Measurements from ENCODE around the gene TAX1BP3. TPM values are rescaled to one million over a fixed set of nuclear protein-coding genes. Genes with fewer than 3 reads are reported as not detected.

TAX1BP3 gene
- total RNA-seq, 2 experiments from 2014 or later: 19.8 to 24.3 TPM

DNA sequence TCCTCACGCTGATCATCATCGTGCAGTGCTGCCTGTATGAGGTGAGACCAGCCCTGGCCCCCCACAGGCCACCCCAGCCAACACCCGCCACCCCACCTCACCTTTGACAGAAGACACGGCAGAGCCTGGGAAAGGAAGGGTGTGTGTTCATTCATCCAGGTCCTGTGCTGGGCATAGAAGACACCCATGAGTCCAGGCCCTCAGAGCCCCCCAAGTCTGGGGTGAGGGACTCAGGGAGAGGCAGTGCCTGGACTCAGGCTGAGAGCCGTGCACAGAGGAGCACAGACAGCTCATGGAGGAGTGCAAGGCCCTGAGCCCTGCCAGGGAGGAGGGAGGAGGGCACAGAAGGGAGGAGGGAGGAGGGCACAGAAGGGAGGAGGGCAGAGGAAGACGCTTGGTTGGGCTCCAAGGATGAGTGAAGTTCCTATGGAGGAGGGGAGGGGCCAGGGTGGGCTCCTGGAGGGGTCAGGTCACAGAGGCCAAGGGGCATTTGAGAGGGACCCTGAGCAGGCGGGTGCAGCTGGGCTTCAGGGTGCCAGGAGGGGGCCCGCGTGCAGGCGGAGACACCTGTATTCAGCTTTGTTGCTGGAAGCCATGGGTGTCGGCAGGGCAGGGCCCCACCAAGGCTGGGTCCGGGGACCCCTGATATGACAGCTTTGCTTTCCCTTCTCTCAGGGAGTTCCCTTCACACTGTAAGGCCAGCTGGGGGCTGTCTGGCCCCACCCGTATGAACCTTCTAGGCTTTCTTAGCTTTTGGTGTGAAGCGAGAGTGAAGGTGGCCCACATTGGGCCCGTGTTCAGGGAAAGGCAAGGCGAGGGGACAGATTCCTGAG is 11.4 kb downstream of the TAX1BP3 start:
- intact Hi-C loops (cut with micrococcal nuclease; ENCODE audit: unreplicated experiment): no loop called here
- no peak overlapping the region for H3K4me3 ChIP-seq (ENCODE audit: low read depth, low read length, poor library complexity, severe bottlenecking)
- CTCF ChIA-PET (ENCODE audit: unreplicated experiment): no interaction called here

DNA sequence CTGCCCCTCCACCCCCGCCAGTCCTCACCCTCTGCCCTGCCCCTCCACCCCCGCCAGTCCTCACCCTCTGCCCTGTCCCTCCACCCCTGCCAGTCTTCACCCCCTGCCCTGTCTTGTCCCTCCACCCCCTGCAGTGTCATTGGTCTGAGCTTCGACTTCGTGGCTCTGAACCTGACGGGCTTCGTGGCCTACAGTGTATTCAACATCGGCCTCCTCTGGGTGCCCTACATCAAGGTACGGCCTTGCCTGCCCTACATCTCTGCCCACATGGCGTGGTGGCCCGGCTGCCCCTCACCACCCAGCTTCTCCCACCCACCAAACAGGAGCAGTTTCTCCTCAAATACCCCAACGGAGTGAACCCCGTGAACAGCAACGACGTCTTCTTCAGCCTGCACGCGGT is 12.0 kb downstream of the TAX1BP3 start:
- no peaks in the 10 kb centered on the region for H3K4me1 ChIP-seq (ENCODE audit: insufficient read depth, low read length, poor library complexity, severe bottlenecking)
- BruUV-seq (replicated peaks): no TSS peak
- no peaks in the 10 kb centered on the region for H4K20me1 ChIP-seq (ENCODE audit: insufficient read depth, low read length)
- intact Hi-C loops (cut with micrococcal nuclease; ENCODE audit: unreplicated experiment): no loop called here
- H2AFZ ChIP-seq (ENCODE audit: low read length): no peak overlapping the region
- H3K4me2 ChIP-seq (ENCODE audit: low read length): no peak overlapping the region
- POLR2A ChIA-PET: interaction anchor here (0.7 kb wide), 1 partner anchor 11 kb away, joined by 3 read pairs; no protein-coding TSS in a partner anchor
- H3K9me3 ChIP-seq (ENCODE audit: low read length): no peaks in the 10 kb centered on the region
- TF ChIP-seq, protein P1, sequence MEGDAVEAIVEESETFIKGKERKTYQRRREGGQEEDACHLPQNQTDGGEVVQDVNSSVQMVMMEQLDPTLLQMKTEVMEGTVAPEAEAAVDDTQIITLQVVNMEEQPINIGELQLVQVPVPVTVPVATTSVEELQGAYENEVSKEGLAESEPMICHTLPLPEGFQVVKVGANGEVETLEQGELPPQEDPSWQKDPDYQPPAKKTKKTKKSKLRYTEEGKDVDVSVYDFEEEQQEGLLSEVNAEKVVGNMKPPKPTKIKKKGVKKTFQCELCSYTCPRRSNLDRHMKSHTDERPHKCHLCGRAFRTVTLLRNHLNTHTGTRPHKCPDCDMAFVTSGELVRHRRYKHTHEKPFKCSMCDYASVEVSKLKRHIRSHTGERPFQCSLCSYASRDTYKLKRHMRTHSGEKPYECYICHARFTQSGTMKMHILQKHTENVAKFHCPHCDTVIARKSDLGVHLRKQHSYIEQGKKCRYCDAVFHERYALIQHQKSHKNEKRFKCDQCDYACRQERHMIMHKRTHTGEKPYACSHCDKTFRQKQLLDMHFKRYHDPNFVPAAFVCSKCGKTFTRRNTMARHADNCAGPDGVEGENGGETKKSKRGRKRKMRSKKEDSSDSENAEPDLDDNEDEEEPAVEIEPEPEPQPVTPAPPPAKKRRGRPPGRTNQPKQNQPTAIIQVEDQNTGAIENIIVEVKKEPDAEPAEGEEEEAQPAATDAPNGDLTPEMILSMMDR (conservative IDR thresholded peaks at IDR 0.05; ENCODE audit: low read length): no peak
- no peak for TF ChIP-seq EZH2phosphoT487 (IDR thresholded peaks at IDR 0.05; ENCODE audit: borderline replicate concordance, low read depth, low read length)
- DNase-seq (ENCODE audit: low spot score): no peak
- CTCF ChIA-PET (ENCODE audit: unreplicated experiment): no interaction called here
- no peak overlapping the region for H3K4me3 ChIP-seq (ENCODE audit: low read depth, low read length, poor library complexity, severe bottlenecking)
- H3K79me2 ChIP-seq (ENCODE audit: insufficient read depth, low read depth, low read length): no peaks in the 10 kb centered on the region
- no peak overlapping the region for H3K27ac ChIP-seq (ENCODE audit: low read depth, low read length, poor library complexity, severe bottlenecking)
- no peaks in the 10 kb centered on the region for H3K9me2 ChIP-seq (ENCODE audit: insufficient read depth, low read length)
- no peaks in the 10 kb centered on the region for H3K36me3 ChIP-seq (ENCODE audit: insufficient read depth, low read length)

More for the DNA sequence above, 11.4 kb downstream of the TAX1BP3 start:
- Histone ChIP-seq H3K79me2 (ENCODE audit: insufficient read depth, low read depth, low read length) (no peaks in the 10 kb centered on the region), H4K20me1 (ENCODE audit: insufficient read depth, low read length) (no peaks in the 10 kb centered on the region), H3K9me3 (ENCODE audit: low read length) (no peaks in the 10 kb centered on the region), H3K4me1 (ENCODE audit: insufficient read depth, low read length, poor library complexity, severe bottlenecking) (no peaks in the 10 kb centered on the region), H3K9me2 (ENCODE audit: insufficient read depth, low read length) (no peaks in the 10 kb centered on the region), H2AFZ (ENCODE audit: low read length) (no peak overlapping the region), H3K4me2 (ENCODE audit: low read length) (no peak overlapping the region), H3K27ac (ENCODE audit: low read depth, low read length, poor library complexity, severe bottlenecking) (no peak overlapping the region), H3K36me3 (ENCODE audit: insufficient read depth, low read length) (no peaks in the 10 kb centered on the region)
- BruUV-seq (replicated peaks): no TSS peak
- POLR2A ChIA-PET: interaction anchor here (0.7 kb wide), 1 partner anchor 11 kb away, joined by 3 read pairs; no protein-coding TSS in a partner anchor
- DNase-seq (ENCODE audit: low spot score): no peak
- TF ChIP-seq, protein P1 (conservative IDR thresholded peaks at IDR 0.05; ENCODE audit: low read length): no peak
- no peak for TF ChIP-seq EZH2phosphoT487 (IDR thresholded peaks at IDR 0.05; ENCODE audit: borderline replicate concordance, low read depth, low read length)

DNA sequence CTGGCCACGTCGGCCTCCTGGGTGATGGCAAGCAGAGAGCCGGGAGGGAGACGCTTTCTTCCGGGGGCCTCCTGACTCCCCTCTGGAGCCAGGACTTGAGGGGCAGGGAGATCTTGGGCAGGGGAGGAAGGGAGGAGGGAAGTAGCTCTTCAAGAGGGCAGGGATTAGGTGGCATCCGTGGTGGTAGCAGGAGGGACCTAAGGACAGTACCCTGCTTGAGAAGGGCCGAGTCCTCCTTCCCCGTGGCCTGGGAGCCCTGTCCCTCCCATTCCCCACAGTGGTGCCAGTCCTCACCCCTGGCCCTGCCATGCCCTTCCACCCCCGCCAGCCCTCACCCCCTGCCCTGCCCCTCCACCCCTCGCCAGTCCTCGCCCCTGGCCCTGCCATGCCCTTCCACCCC is 12.6 kb downstream of the TAX1BP3 start:
- H4K20me1 ChIP-seq (ENCODE audit: insufficient read depth, low read length): no peaks in the 10 kb centered on the region
- H3K79me2 ChIP-seq (ENCODE audit: insufficient read depth, low read depth, low read length): no peaks in the 10 kb centered on the region
- no peaks in the 10 kb centered on the region for H3K36me3 ChIP-seq (ENCODE audit: insufficient read depth, low read length)
- no peak overlapping the region for H3K4me2 ChIP-seq (ENCODE audit: low read length)
- no peak for TF ChIP-seq EZH2phosphoT487 (IDR thresholded peaks at IDR 0.05; ENCODE audit: borderline replicate concordance, low read depth, low read length)
- TF ChIP-seq, protein P1 (conservative IDR thresholded peaks at IDR 0.05; ENCODE audit: low read length): no peak
- no peak overlapping the region for H2AFZ ChIP-seq (ENCODE audit: low read length)
- ChIA-PET POLR2A (no interaction called here), CTCF (ENCODE audit: unreplicated experiment) (no interaction called here)
- no peaks in the 10 kb centered on the region for H3K9me3 ChIP-seq (ENCODE audit: low read length)
- H3K9me2 ChIP-seq (ENCODE audit: insufficient read depth, low read length): no peaks in the 10 kb centered on the region
- no peak overlapping the region for H3K4me3 ChIP-seq (ENCODE audit: low read depth, low read length, poor library complexity, severe bottlenecking)
- H3K4me1 ChIP-seq (ENCODE audit: insufficient read depth, low read length, poor library complexity, severe bottlenecking): no peaks in the 10 kb centered on the region
- DNase-seq (ENCODE audit: low spot score): no peak
- no TSS peak for BruUV-seq (replicated peaks)
- intact Hi-C loops (cut with micrococcal nuclease; ENCODE audit: unreplicated experiment): no loop called here
- H3K27ac ChIP-seq (ENCODE audit: low read depth, low read length, poor library complexity, severe bottlenecking): no peak overlapping the region

Measured in OCI-LY7 (cell line).